ENCODE data around the gene MGST3.
"Not testable (repeated sequence)": the region's sequence is repeated elsewhere in the genome, so short reads cannot be mapped to it uniquely, and the experiment has no call there.

MGST3 gene

GRCh38 chr1:165635329-165635728, 4.3 kb downstream of the MGST3 start:
- no peak overlapping the region for H3K4me3 ChIP-seq (ENCODE audit: low read depth, low read length)
- no peak for TF ChIP-seq CTCF (IDR thresholded peaks at IDR 0.05; ENCODE audit: borderline replicate concordance, insufficient read depth, low read depth, low read length)

DNA sequence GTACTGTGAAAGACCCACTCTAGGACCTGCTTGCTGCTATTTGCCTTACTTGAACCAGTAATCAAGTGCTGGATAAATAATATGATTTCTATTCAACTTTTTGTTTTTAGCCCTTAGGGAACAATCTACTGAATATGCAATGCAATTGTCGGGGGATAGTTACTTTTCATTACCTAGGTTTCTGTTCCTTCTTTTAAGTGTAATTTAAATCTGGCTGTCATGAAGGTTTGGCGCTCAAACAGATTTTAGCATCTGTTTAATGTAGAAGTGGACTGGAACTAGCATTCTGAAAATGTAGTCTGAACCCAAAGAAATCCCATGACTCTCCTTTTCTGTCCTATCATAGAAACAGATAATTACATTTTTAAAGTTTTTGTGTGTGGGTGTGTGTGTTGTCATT, 4.8 kb downstream of the MGST3 start:
- TF ChIP-seq CTCF (IDR thresholded peaks at IDR 0.05; ENCODE audit: borderline replicate concordance, insufficient read depth, low read depth, low read length), result no peak
- no peak overlapping the region for H3K4me3 ChIP-seq (ENCODE audit: low read depth, low read length)

DNA sequence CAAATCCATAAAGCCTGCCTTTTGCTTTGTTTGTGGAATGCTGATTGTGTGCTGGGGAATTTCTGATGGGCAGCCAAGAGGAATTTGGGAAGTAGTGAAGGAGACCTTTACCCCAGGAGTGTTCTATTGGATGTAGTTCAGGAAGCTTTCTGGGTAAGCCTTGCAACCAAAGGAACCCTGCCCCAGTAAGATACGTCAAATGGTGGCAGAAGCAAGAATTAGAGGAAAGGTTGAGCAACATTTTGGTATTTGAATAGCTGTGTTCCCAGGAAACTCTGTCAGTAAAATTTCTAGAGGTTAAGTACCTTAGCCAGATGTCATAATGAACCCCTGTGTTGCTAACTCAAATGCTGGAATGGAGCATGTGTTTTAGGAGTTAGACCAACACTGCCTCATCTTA, 6.4 kb downstream of the MGST3 start:
- no peak for TF ChIP-seq CTCF (IDR thresholded peaks at IDR 0.05; ENCODE audit: borderline replicate concordance, insufficient read depth, low read depth, low read length)
- no peak overlapping the region for H3K4me3 ChIP-seq (ENCODE audit: low read depth, low read length)

- H3K4me3 ChIP-seq (ENCODE audit: low read depth, low read length), result not testable (repeated sequence)
These were observed 7.2 kb downstream of the MGST3 start for GRCh38 chr1:165638211-165638610.

DNA sequence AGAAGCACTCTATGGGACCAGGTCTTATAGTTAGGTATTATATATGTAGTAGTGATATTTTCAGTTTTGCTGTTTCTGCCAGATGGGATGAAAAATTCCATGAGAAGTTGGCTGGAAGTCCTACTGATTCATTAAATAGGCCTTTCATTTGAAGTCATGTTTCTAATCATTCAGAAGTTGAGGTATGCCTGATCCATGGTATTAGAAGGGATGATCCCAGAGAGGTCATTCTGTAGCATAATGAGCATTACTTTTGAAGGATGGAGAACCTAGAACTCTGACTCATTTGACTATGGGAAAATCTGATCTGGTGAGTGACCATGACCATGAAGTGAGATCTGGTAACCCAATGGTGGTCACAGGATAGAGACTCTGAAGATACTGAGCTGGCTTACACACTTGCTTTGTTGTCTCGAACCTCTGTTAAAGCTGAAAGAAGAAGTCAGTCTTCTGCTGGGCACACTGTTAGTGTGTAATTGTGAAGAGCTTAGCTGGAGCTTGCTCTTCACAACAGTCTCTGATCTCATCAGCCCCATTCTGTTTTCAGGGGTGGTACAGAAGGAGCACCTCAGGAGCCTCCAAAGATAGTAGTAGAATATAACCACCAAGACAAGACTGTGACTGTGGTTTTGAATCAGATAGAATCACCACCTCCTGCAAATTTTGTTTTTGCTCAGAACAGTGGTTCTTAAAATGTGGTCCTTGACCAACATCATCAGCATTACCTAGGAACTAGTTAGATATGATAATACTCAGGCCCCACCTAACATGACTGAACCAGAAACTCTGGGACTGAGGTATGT, 9.0 kb downstream of the MGST3 start:
- TF ChIP-seq CTCF (IDR thresholded peaks at IDR 0.05; ENCODE audit: borderline replicate concordance, insufficient read depth, low read depth, low read length), result no peak
- H3K4me3 ChIP-seq (ENCODE audit: low read depth, low read length), result no peak overlapping the region

DNA sequence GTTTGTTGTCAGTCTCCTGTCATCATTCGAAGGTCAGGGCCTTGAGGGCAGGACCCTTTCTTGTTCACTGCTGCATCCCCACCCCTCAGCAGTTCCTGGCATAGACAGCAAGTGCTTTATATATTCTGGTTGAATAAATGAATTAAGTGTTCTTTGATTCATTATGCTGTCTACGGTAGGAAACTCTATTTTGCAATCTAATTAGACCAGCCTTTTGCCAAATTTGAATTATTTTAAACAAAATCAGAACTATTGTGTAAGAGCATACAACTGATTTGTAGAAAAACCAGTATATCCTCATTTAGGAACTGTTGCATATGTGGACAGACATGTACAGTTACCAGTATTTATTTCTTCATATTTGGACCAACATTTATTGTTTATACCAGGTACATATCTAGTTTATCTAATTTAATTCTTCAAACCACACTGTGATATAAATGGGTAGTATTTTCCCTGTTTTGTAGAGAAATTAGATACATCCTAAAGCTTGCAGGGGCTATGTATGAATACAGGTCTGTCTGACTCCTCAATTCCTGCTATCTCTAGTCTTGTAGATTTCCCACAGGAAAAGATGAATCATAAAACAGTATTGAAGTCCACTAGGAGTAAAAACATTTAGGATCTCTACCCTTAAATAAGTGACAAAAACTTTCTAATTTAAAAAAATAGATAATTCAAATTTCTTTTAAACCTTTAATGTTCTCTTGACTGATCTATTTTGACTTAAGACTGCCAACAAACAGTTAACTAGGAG, 10.4 kb downstream of the MGST3 start:
- no peak for TF ChIP-seq CTCF (IDR thresholded peaks at IDR 0.05; ENCODE audit: borderline replicate concordance, insufficient read depth, low read depth, low read length)
- H3K4me3 ChIP-seq (ENCODE audit: low read depth, low read length), result no peak overlapping the region

DNA sequence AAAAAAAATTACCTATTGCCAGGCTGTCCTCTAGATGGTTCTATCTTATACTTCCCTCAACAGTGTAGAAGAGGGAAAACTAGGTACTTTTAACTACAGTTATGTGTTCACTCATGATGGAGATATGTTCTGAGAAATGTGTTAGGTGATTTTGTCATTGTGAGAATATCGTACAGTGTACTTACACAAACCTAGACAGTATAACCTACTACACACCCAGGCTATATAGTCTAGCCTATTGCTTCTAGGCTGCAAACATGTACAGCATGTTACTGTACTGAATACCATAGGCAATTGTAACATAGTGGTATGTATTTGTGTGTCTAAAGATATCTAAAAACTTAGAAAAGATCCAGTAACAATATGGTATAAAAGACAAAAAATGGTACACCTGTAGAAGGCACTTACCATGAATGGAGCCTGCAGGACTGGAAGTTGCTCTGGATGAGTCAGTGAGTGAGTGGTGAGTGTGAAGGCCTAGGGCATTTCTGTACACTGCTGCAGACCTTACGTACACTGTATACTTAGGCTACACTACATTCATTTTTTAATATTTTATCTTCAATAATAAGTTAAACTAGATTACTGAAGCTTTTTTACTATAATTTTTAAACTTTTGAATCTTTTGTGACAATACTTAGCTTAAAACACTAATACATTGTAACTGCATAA, 13.2 kb downstream of the MGST3 start:
- no peak overlapping the region for H3K4me3 ChIP-seq (ENCODE audit: low read depth, low read length)
- TF ChIP-seq CTCF (IDR thresholded peaks at IDR 0.05; ENCODE audit: borderline replicate concordance, insufficient read depth, low read depth, low read length), result no peak

Data from GM12875 (cell line).